Articular chondrocyte of knee joint (primary cell): ENCODE data around the gene GEMIN2. TPM values are rescaled to one million over a fixed set of nuclear protein-coding genes. Genes with fewer than 3 reads are reported as not detected.

Source experiments
- small RNA-seq: library from RNA; depleted of rRNA; stranded (forward); fragments of <200 nt; gene quantifications from one replicate; pipeline ENCODE3, GENCODE V24; 2012
- total RNA-seq: library from RNA; depleted of rRNA; stranded (reverse); fragments of >200 nt; gene quantifications from 2 replicates; pipeline ENCODE4 v1.2.3, GENCODE V29; 2012

Gene GEMIN2, protein sequence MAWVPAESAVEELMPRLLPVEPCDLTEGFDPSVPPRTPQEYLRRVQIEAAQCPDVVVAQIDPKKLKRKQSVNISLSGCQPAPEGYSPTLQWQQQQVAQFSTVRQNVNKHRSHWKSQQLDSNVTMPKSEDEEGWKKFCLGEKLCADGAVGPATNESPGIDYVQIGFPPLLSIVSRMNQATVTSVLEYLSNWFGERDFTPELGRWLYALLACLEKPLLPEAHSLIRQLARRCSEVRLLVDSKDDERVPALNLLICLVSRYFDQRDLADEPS
- total RNA-seq, result 21.8 and 22.7 TPM in 2 replicates

DNA sequence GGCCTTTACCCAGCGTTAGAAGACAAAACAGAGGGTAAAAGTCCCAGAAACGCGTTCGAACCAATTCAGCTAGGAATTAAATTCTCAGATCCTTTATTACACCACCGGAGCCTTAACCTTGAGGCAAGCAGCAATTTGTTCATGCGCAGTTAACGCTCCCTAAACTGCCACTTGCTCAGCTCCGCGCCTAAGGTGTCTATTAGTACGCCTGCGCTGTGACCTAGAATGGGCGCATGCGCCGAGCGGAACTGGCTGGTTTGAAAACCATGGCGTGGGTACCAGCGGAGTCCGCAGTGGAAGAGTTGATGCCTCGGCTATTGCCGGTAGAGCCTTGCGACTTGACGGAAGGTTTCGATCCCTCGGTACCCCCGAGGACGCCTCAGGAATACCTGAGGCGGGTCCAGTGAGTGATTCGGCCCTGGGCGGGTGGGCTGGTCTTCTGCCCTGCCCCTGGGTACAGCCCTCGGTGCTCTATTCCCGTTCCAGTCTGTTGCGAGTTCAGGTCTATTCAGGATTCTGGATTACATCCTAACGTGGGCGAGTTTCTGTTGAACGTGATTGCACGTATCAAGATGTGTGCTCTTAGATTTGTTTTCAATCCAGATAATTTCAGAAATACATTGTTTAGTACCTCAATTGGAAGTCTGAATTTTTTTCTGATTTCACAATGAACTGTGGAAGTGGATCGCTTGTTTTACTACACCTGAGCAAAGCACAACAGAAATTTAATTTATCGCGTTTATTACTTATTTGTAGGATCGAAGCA lies at the start of gene GEMIN2:
Gene GEMIN2, plus strand, starts transcription at position 251 of the 766 bp plus-strand sequence. Its CDS starts 16 bp downstream, at position 267.

DNA sequence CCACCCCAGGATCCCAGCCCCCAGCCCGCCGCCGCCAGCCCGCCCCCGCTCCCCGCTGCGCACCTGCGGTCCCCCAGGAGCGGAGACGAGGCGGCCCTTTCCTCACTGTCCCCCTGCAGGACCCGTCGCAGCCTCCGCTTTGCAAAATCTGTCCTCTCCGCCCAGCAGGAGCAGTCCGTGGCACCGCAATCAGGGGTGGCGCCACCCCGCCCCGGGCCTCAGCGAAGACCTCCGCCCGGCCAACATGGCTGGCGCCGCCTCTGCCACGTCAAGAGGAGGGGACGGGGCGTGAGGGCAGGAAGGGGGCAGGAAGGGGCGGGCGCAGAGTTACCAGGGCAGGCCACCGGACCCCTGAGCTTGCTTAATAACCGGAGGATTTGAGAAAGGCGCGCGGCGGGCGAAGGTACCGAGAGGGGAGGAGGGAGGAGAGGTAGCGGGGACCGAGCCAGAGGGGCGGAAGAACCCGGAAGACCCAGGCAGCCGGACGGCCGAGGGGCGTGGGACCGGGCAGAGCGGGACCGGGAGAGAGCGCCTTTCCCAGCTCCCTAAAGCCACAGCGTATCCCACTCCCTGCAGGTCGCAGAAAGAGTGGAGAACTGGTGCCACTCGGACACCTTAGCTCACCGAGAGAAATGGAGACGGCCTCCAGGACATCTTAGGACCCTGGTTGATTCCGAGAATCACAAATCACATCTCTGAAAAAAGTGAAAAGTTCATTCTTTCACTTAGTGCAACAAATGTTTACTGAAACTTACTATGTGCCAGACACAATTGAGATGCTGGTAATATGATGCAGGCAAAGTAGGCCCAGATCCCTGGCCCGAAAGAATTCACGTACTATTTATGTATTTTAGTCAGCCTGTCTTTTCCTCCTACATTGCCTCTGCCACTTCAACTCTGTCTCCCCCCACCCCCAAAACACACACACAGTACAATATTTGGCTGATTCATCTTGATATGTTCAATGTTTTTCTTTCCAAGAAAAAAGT lies 10.9 kb upstream of the GEMIN2 start, which contains the start of gene SEC23A:
Gene SEC23A, minus strand, starts transcription at position 267 of the 989 bp plus-strand sequence. CDS start 7,117 bp downstream, outside the sequence.

DNA sequence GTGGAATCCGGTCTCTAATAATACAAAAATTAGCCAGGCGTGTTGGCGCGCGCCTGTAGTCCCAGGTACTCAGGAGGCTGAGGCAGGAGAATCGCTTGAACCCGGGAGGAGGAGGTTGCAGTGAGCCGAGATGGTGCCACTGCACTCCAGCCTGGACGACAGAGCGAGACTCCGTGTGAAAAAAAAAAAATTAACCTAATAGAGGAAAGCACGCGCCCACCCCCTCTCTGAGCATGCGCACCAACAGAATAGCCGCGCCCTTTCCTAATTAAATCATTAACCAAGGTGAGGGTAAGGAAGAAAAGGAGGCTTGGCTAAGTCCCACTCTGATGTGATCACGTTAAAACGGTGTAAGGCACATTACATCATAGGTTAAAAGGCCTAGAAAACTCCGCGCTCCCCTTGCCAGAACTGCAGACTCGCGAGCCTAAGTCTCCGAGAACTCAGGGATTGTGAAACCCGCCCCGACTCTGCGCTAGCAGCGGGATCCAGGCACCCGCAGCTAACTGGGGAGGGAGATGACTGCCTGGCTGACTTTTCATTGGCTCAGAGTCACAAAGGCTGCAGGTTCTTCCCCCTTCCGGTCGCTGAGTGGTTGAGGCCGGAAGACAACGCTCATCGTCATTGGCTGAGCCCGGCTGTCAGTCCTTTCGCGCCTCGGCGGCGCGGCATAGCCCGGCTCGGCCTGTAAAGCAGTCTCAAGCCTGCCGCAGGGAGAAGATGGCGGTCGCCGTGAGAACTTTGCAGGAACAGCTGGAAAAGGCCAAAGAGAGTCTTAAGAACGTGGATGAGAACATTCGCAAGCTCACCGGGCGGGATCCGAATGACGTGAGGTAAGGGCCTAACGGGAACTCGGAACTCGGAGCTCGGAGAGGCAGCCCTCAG lies 60.7 kb downstream of the GEMIN2 start, which contains the start of gene PNN:
Gene PNN, plus strand, starts transcription at position 695 of the 885 bp plus-strand sequence. Its CDS starts 26 bp downstream, at position 721.

Small RNA genes lying within 50 kb of the gene (small RNA-seq; reads per million reads assigned to genes)
- gene AL109628.1, result not detected

Other genes with a start within 250 kb of the GEMIN2 start
- 344 and 396 TPM in 2 replicates for gene SEC23A, start 11.1 kb upstream of the GEMIN2 start, total RNA-seq
- gene TRAPPC6B, start 56.0 kb downstream of the GEMIN2 start, total RNA-seq, result 27.2 and 33.1 TPM in 2 replicates
- gene PNN, start 60.9 kb downstream of the GEMIN2 start, total RNA-seq, result 18.3 and 19.7 TPM in 2 replicates
- 22.7 and 23.6 TPM in 2 replicates for gene MIA2, start 119.6 kb downstream of the GEMIN2 start, total RNA-seq